Kidney tubule cell (primary cell): ENCODE measurements around the gene GMFB.

Experiments
- DNase-seq: peaks from one replicate; pipeline ENCODE4 v3.0.0-alpha.2; 2018; ENCODE audit warnings: low spot score

The GMFB gene

GRCh38 chr14:54488646-54489317 lies at the start of gene GMFB:
GMFB (minus strand) TSS chr14:54488980; CDS start chr14:54488927, 53 bp downstream.
- DNase-seq = peak; percentile 95

GRCh38 chr14:54538055-54538454 lies 49.3 kb upstream of the GMFB start:
- no peak for DNase-seq

GRCh38 chr14:54537651-54538050 lies 48.9 kb upstream of the GMFB start:
- DNase-seq = no peak

- DNase-seq = no peak
These were observed 46.9 kb upstream of the GMFB start for GRCh38 chr14:54535646-54536045.

- DNase-seq = no peak
These were observed 46.3 kb upstream of the GMFB start for GRCh38 chr14:54535126-54535525.

GRCh38 chr14:54533100-54533499 lies 44.3 kb upstream of the GMFB start:
- no peak for DNase-seq

- no peak for DNase-seq
These were observed 43.6 kb upstream of the GMFB start for GRCh38 chr14:54532111-54533012.

- peak; percentile 62 for DNase-seq
These were observed 41.0 kb upstream of the GMFB start for GRCh38 chr14:54529811-54530210.

- no peak for DNase-seq
These were observed 40.2 kb upstream of the GMFB start for GRCh38 chr14:54528973-54529372.

- DNase-seq = no peak
These were observed 35.6 kb upstream of the GMFB start for GRCh38 chr14:54524410-54524809.

GRCh38 chr14:54516709-54517108 lies 27.9 kb upstream of the GMFB start:
- DNase-seq = no peak

GRCh38 chr14:54515670-54516069 lies 26.9 kb upstream of the GMFB start:
- no peak for DNase-seq

- no peak for DNase-seq
These were observed 23.6 kb upstream of the GMFB start for GRCh38 chr14:54512393-54512792.

GRCh38 chr14:54509546-54510501 lies 21.0 kb upstream of the GMFB start, which contains the start of gene CGRRF1:
CGRRF1 (plus strand) TSS chr14:54509906; CDS start chr14:54509960, 54 bp downstream.
- DNase-seq = peak; percentile 98

GRCh38 chr14:54503486-54503885 lies 14.7 kb upstream of the GMFB start:
- peak; percentile 35 for DNase-seq

- DNase-seq = no peak
These were observed 13.8 kb upstream of the GMFB start for GRCh38 chr14:54502602-54503001.

GRCh38 chr14:54501480-54501879 lies 12.7 kb upstream of the GMFB start:
- no peak for DNase-seq

GRCh38 chr14:54500744-54501143 lies 12.0 kb upstream of the GMFB start:
- no peak for DNase-seq

GRCh38 chr14:54498579-54498978 lies 9.8 kb upstream of the GMFB start:
- DNase-seq = no peak

- peak; percentile 44 for DNase-seq
These were observed 9.3 kb upstream of the GMFB start for GRCh38 chr14:54498095-54498531.

GRCh38 chr14:54497224-54497623 lies 8.4 kb upstream of the GMFB start:
- DNase-seq = no peak

- DNase-seq = no peak
These were observed 4.5 kb upstream of the GMFB start for GRCh38 chr14:54493293-54493692.
